HG03108 (cell line): Measurements from ENCODE around the gene GFOD1.

Experiments
- ATAC-seq: cut with Tn5 transposase; IDR thresholded peaks from one replicate; pipeline ENCODE4 v1.9.1; 2021; ENCODE audit warnings: moderate library complexity; ENCODE audit not compliant: unreplicated experiment

Gene GFOD1

GRCh38 chr6:13487122-13488014 is at the start of gene GFOD1:
TSS of gene GFOD1 (minus strand) at chr6:13487600. CDS start at chr6:13486890, 710 bp downstream.
- peak; percentile 85 for ATAC-seq

- no peak for ATAC-seq
Measured at GRCh38 chr6:13536796-13537526, 49.6 kb upstream of the GFOD1 start.

GRCh38 chr6:13535306-13535705 is 47.9 kb upstream of the GFOD1 start:
- no peak for ATAC-seq

GRCh38 chr6:13534536-13534935 is 47.1 kb upstream of the GFOD1 start:
- no peak for ATAC-seq

- ATAC-seq = no peak
Measured at GRCh38 chr6:13531956-13532355, 44.6 kb upstream of the GFOD1 start.

GRCh38 chr6:13528777-13529343 is 41.5 kb upstream of the GFOD1 start:
- no peak for ATAC-seq

- ATAC-seq = no peak
Measured at GRCh38 chr6:13528232-13528631, 40.8 kb upstream of the GFOD1 start.

GRCh38 chr6:13527671-13528056 is 40.3 kb upstream of the GFOD1 start:
- ATAC-seq = no peak

GRCh38 chr6:13526727-13527670 is 39.6 kb upstream of the GFOD1 start:
- ATAC-seq = peak; percentile 86

GRCh38 chr6:13526357-13526726 is 38.9 kb upstream of the GFOD1 start:
- no peak for ATAC-seq

GRCh38 chr6:13524801-13525508 is 37.6 kb upstream of the GFOD1 start:
- no peak for ATAC-seq

- no peak for ATAC-seq
Measured at GRCh38 chr6:13523826-13524622, 36.6 kb upstream of the GFOD1 start.

- ATAC-seq = no peak
Measured at GRCh38 chr6:13522656-13523055, 35.3 kb upstream of the GFOD1 start.

- ATAC-seq = no peak
Measured at GRCh38 chr6:13519839-13520238, 32.4 kb upstream of the GFOD1 start.

- no peak for ATAC-seq
Measured at GRCh38 chr6:13517116-13517515, 29.7 kb upstream of the GFOD1 start.

GRCh38 chr6:13515912-13516311 is 28.5 kb upstream of the GFOD1 start:
- no peak for ATAC-seq

GRCh38 chr6:13513626-13514502 is 26.5 kb upstream of the GFOD1 start:
- ATAC-seq = no peak

GRCh38 chr6:13512900-13513299 is 25.5 kb upstream of the GFOD1 start:
- no peak for ATAC-seq
